OCI-LY7 (cell line): ENCODE data around the gene PDAP1.

Experiments
- CTCF ChIP-seq: fragments of 200-600 bp; sonication (generic); conservative IDR thresholded peaks from 2 replicates; pipeline ENCODE4 v1.5.1; 2014; ENCODE audit warnings: mild to moderate bottlenecking, antibody characterized with exemption, low read length, moderate library complexity, mixed read lengths
- EZH2phosphoT487 ChIP-seq: fragments of 200-600 bp; sonication (generic); IDR thresholded peaks from 2 replicates; pipeline ENCODE4 v1.6.1; 2018; ENCODE audit warnings: low read depth, borderline replicate concordance, mild to moderate bottlenecking, mixed run types, antibody characterized with exemption, low read length, moderate library complexity, mixed read lengths

GRCh38 chr7:99404977-99405320, 3.4 kb downstream of the PDAP1 start:
- TF ChIP-seq CTCF (no peak), EZH2phosphoT487 (no peak)
